NB4 (cell line): ENCODE results near the gene SERPINF2.
A peak's percentile ranks its signal among the peaks of the same experiment; 100 is the strongest.

Source experiments
- DNase-seq: peaks from one replicate; pipeline ENCODE4 v3.0.0; 2010; ENCODE audit warnings: low read depth
- H3K4me3 ChIP-seq: one replicate; pipeline ENCODE4 v1.5.1; 2011; ENCODE audit warnings: mild to moderate bottlenecking, low read depth, low read length, moderate library complexity
- MYC ChIP-seq: IDR thresholded peaks from 2 replicates; pipeline ENCODE4 v1.6.1; 2011; ENCODE audit warnings: low read depth, low read length
- POLR2A ChIP-seq: IDR thresholded peaks from 2 replicates; pipeline ENCODE4 v1.6.1; 2011; ENCODE audit warnings: mild to moderate bottlenecking; ENCODE audit not compliant: insufficient read length; ENCODE audit errors: extremely low read depth
- TF ChIP-seq, protein P1 (sequence below): IDR thresholded peaks from one replicate; pipeline ENCODE4 v1.5.1; 2012; ENCODE audit warnings: low read depth, low read length
- TF ChIP-seq, protein P2 (sequence below): IDR thresholded peaks from 2 replicates; pipeline ENCODE4 v1.6.1; 2011; ENCODE audit warnings: low read depth, low read length

The SERPINF2 gene

DNA sequence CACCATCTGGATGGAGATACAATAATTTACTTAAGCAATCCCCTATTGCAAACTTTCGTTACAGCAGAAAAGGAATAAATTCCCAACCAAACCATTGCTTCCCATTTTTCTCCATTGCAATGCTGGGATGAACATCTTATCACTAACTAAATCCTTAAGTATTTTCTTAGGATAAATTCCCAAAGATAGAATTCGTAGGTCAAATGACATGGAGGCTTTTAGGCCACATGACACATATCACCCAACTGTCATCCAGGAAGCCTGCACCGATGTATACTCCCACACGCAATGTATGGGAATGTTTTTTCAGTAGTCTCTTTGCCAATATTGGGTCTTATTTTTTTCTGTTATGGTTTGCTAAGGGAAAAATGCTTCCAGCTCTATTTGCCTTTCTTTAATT, 30.9 kb upstream of the SERPINF2 start:
- no peak for DNase-seq
- no peak overlapping the region for H3K4me3 ChIP-seq
- no peak for TF ChIP-seq POLR2A

DNA sequence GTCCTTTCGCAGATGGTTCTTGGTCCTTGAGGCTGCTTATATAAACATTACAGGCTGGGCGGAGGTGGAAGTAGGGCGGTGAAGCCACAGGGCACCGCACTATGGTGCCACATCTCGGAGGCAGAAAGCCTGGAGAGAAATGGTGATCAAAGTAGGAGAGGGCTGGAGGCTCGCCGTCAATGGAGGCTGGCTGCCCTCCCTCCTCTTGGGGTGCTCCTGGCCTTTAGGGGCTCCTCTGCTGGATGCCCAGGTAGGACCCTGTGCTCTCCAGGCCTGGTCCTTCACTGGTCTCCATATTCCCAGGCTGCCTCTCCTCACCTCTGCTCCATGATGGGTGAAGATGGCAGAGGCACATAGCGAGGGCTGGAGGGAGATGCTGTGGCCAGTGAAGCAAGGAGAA, 30.4 kb upstream of the SERPINF2 start:
- DNase-seq, result no peak
- TF ChIP-seq MYC (no peak), POLR2A (no peak)
- TF ChIP-seq, protein P1, sequence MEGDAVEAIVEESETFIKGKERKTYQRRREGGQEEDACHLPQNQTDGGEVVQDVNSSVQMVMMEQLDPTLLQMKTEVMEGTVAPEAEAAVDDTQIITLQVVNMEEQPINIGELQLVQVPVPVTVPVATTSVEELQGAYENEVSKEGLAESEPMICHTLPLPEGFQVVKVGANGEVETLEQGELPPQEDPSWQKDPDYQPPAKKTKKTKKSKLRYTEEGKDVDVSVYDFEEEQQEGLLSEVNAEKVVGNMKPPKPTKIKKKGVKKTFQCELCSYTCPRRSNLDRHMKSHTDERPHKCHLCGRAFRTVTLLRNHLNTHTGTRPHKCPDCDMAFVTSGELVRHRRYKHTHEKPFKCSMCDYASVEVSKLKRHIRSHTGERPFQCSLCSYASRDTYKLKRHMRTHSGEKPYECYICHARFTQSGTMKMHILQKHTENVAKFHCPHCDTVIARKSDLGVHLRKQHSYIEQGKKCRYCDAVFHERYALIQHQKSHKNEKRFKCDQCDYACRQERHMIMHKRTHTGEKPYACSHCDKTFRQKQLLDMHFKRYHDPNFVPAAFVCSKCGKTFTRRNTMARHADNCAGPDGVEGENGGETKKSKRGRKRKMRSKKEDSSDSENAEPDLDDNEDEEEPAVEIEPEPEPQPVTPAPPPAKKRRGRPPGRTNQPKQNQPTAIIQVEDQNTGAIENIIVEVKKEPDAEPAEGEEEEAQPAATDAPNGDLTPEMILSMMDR, result no peak
- TF ChIP-seq, protein P2, sequence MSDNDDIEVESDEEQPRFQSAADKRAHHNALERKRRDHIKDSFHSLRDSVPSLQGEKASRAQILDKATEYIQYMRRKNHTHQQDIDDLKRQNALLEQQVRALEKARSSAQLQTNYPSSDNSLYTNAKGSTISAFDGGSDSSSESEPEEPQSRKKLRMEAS, result no peak
- no peak overlapping the region for H3K4me3 ChIP-seq

DNA sequence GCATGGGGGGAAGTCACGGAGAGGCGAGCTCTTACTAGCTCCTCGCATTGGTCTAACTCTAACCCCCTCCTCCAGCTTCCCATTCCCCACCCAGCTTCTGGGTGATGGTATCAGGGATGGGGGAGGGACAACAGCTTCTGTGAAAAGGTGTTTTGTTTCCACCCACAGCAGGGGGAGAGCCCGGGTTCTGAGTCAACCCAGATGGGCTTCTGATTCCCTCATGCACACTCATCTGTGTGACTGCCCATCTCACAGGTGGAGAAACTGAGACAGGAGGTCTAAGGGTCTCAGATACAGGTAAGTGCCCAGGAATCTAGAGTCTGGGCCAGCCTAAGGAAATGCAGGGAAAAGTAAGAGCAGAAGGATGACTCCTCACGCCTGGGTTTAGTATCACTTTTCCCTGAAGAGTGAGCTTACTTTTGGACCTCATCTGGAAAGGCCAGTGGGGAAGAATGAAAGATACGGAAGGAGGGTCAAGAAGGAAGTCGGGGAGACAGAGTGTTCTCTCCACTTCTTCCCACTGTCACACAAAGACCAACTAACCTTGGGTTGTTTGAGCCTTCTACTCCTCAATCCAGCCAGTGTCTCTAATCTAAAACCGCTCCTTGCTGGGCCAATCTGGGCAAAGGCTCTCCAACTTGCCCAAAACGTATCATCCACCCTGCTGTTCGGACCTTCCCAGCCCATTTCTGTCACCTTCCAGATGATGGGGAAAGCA, 29.4 kb upstream of the SERPINF2 start:
- no peak overlapping the region for H3K4me3 ChIP-seq
- DNase-seq, result no peak
- TF ChIP-seq, protein P1, result no peak
- no peak for TF ChIP-seq POLR2A
- no peak for TF ChIP-seq MYC
- TF ChIP-seq, protein P2, result no peak

DNA sequence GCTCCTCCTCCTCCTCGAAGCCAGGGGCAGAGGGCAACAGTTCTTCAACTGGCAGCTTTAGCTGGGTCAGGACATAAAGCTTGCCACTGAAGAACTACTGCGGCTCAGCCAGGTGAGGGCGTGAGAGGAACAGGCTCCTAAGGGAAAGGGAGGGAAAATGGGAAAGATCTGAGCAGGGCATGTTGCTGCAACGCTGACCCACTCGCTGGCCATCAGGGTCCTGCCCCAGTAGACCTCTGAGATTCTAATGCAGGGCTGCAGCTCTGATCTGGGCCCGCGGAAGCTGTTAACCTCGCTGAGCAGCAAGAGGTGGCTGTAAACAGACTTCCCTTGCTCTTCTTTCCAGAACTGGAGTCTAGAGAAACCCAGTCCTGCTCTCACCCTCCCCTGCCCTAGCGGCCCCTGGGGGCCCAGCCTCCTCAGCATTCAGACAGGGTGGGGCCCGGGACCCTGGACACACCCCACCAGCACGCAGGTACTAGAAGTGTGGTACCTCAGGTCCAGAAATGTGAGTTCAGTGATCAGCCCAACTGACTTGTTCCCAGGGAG, 28.7 kb upstream of the SERPINF2 start:
- TF ChIP-seq POLR2A, result no peak
- TF ChIP-seq, protein P1, result peak; percentile 11
- no peak for DNase-seq
- no peak overlapping the region for H3K4me3 ChIP-seq

DNA sequence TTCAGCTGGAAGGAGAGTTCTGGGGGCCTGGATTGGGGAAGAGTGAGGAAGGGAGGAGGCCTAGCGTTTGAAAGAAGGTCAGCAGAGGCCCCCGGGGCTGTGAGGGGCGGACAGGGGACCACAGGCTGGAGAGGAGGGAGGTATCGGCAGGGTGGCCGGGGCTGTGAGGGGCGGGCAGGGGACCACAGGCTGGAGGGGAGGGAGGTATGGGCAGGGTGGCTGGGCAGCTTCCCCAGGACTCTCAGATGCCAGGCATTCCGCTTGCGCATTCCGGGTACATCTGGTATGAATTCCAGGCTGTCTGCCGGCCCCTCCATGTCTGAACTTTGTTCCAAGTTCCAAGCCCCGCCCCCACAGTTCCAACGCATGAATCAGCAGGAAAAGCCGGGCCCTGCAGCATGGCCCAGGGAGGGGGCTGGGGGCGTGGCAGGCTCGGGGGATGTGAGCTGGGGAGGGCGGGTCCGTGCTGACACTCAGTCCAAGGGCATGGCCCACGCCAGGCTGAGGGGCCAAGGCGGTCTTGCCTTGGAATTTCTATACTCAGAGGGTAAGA, 28.2 kb upstream of the SERPINF2 start:
- no peak overlapping the region for H3K4me3 ChIP-seq
- peak; percentile 54 for DNase-seq
- TF ChIP-seq, protein P2, result no peak
- TF ChIP-seq, protein P1, result no peak
- TF ChIP-seq MYC (no peak), POLR2A (no peak)

DNA sequence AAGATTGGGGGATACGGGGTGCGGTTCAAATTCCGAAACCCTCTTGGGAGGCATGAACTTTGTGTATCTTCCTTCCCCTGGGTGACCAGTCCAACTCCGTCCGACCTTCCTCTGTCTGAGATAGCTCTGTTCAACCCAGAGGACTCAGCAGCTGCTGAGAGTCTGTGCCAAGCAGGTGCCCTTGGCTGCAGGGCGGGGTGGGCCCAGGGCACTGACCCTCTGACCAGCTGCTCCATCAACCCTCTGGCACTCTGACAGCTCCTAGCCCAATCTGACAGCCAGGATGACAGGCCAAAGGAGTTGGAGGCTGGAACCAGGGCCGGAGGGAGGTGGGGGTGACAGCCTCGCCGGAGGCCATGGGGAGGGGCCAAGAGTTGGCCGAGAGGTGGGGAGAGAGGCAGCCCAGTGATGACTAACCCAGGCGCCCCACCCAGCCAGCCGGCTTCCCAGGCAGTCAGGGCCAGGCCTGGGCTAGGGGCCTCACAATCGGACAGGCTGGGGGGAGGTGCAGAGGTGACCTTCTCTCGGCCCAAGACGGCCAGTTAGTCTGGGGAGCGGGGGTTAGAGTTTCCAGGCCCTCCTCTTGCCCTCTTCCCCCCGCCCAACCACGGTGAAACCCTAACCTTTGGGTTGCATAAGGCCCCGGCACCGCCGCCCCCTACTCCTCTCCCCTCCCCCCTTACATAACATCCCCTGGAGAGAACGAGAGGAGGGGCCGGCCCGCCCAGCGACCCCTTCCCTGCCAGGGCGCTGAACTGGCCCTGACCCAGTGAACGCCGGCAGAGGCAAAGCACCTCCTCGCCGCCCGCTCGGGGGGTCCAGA, 27.5 kb upstream of the SERPINF2 start:
- TF ChIP-seq MYC (no peak), POLR2A (no peak)
- TF ChIP-seq, protein P1, result no peak
- TF ChIP-seq, protein P2, result no peak
- DNase-seq, result peak; percentile 52

More for the DNA sequence above, 27.5 kb upstream of the SERPINF2 start:
- no peak overlapping the region for H3K4me3 ChIP-seq
